Aorta (tissue), 5 donors: ENCODE results near the gene FADS2. TPM values are rescaled to one million over a fixed set of nuclear protein-coding genes. Genes with fewer than 3 reads are reported as not detected.

ENCODE experiments used
- ATAC-seq: fragments of 200-7000 bp; cut with Tn5 transposase; one replicate; pipeline ENCODE4 v1.9.1; 2022; ENCODE audit warnings: moderate library complexity; ENCODE audit not compliant: low FRiP score
- DNase-seq, 2 donors: peaks; one replicate each; pipeline ENCODE4 v3.0.0-alpha.2; 2020
- H3K27ac ChIP-seq, 2 donors: one replicate each; pipeline ENCODE4 v1.5.1; 2013; ENCODE audit warnings: low read length in 2 of 2, mild to moderate bottlenecking in 2 of 2, moderate library complexity in 2 of 2, control low read depth in 1 of 2, inconsistent platforms in 1 of 2, low read depth in 1 of 2
- H3K27me3 ChIP-seq, 2 donors: one replicate each; pipeline ENCODE4 v1.6.1; 2013; ENCODE audit warnings: control low read depth in 1 of 2, low read length in 1 of 2, mild to moderate bottlenecking in 1 of 2, moderate library complexity in 1 of 2; ENCODE audit not compliant: insufficient read depth in 2 of 2, control insufficient read depth in 1 of 2
- H3K36me3 ChIP-seq, 2 donors: one replicate each; pipeline ENCODE4 v1.6.1; 2013; ENCODE audit warnings: control low read depth in 1 of 2, low read length in 1 of 2, mild to moderate bottlenecking in 1 of 2; ENCODE audit not compliant: insufficient read depth in 2 of 2, control insufficient read depth in 1 of 2
- H3K4me1 ChIP-seq, 2 donors: one replicate each; pipeline ENCODE4 v1.6.1; 2013; ENCODE audit warnings: low read length in 2 of 2, control low read depth in 1 of 2, mild to moderate bottlenecking in 1 of 2, moderate library complexity in 1 of 2; ENCODE audit not compliant: insufficient read depth in 2 of 2, control insufficient read depth in 1 of 2
- H3K4me3 ChIP-seq, 2 donors: one replicate each; pipeline ENCODE4 v1.5.1; 2013; ENCODE audit warnings: low read length in 2 of 2, control low read depth in 1 of 2, mild to moderate bottlenecking in 1 of 2
- H3K9me3 ChIP-seq: one replicate; pipeline ENCODE4 v1.6.1; 2013; ENCODE audit warnings: mild to moderate bottlenecking, low read length; ENCODE audit not compliant: control insufficient read depth
- WGBS, 2 donors: extraction: QIAGEN DNeasy Blood & Tissue Kit; methylation state at CpG; one replicate each; pipeline ENCODE4 v1.1.7; 2013; 5-methylcytosine and 5-hydroxymethylcytosine counted together
- intact Hi-C, 2 donors: fragments of 100-400 bp; cut with DNase I; formaldehyde crosslinking; loops; one replicate each; pipeline versions ENCODE4 v1.14.2 to v1.15.0; 2022
- polyA plus RNA-seq, 2 donors: library from polyadenylated mRNA; stranded (reverse); fragments of 200-250 nt; gene quantifications; one replicate each; pipeline ENCODE4 v1.2.3, GENCODE V29; 2013
- total RNA-seq, 2 donors: library from RNA; stranded (reverse); fragmentation: NEBNext Ultra II Directional; extraction: Animal tissue kit (Norgen Biotek cat#: 25700); gene quantifications; one replicate each; pipeline ENCODE4 v1.2.1, GENCODE V29; 2021
- donor health status: healthy with polysubstance abuse.
- donor health status: Bipolar disorder and iron deficiency.
- donor health status: DM: no; HTN: no; CAD: no.
- donor health status: DM: no; HTN: no; CAD: no.
- donor health status: DM: yes; HTN: yes; CAD: no.

The FADS2 gene
- total and polyA plus RNA-seq, 4 donors: 38.2 to 167 (median 80.5) TPM

DNA sequence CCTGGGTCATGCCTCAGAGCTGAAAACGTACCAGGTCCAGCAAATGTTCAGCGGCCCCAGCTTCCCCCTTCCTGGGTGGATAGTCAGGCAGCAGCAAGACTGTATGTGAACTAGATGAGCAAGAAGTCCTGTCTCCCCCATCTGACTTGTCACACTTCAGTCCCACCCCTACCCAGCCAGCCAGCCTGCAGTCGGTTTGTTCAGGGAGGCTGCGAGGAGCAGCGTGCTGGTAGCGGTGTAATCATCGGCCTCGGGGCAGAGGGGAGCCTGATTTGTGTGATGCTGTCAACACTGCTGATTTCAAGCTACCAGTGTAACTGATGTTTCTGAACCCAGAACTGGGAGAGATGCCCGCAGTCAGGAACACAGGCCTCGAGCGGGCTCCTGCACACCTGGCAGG is 45.3 kb upstream of the FADS2 start:
- intact Hi-C loops: no loop called here
- Histone ChIP-seq H3K36me3 (peaks cover 0 to 2% of the 10 kb centered on the region in 2 donors), H3K27ac (no peak overlapping the region), H3K27me3 (no peaks in the 10 kb centered on the region), H3K9me3 (no peaks in the 10 kb centered on the region), H3K4me1 (no peaks in the 10 kb centered on the region), H3K4me3 (no peak overlapping the region)
- 76 to 77% methylated on average over 11 of the region's 11 CpGs for WGBS, 2 donors
- no peak for ATAC-seq
- no peak for DNase-seq

DNA sequence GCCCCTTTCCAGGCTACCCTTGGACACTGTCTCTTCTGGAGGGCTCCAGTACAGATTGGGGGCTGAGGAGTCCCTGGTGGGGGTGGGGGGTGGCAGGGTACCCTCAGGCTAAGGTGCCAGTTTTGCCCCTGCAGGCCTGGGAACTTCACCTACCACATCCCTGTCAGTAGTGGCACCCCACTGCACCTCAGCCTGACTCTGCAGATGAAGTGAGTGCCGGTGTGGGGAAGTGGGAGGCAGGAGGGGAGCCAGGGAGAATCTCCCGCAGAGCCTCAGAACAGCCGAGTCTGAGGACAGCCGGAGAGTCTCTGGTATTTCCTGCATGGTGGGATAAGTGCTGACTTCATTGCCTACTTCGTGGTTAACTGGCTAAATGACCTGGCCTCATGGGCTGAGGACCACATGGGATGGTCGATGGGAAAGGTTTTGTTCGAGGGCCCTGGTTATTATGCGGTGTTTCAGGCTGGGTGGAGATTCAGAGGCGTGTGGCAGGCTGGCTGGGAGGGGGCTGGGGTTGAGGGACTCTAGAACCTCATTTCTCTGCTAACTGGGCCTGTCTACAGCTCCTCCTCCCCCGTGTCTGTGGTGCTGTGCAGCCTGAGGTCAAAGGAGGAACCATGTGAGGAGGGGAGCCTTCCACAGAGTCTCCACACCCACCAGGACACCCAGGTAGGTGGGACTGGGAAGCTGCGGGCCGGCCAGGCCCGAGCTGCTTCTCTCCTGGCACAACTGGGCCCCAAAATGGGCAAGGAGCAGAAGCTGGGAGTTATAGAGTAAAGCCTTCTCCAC is 44.2 kb upstream of the FADS2 start:
- Histone ChIP-seq H3K36me3 (peaks cover 0 to 2% of the 10 kb centered on the region in 2 donors), H3K4me3 (no peak overlapping the region), H3K27ac (no peak overlapping the region), H3K27me3 (no peaks in the 10 kb centered on the region), H3K4me1 (no peaks in the 10 kb centered on the region), H3K9me3 (no peaks in the 10 kb centered on the region)
- no peak for DNase-seq
- WGBS, 2 donors: 49 to 53% methylated on average over 13 of the region's 13 CpGs
- no peak for ATAC-seq
- intact Hi-C loops: no loop called here

GRCh38 chr11:61784506-61784805 is 43.6 kb upstream of the FADS2 start:
- 73 to 75% methylated on average over 7 of the region's 7 CpGs for WGBS, 2 donors
- H3K36me3 ChIP-seq: peaks cover 0 to 3% of the 10 kb centered on the region in 2 donors
- no peaks in the 10 kb centered on the region for H3K9me3 ChIP-seq
- no peaks in the 10 kb centered on the region for H3K27me3 ChIP-seq
- no peak overlapping the region for H3K27ac ChIP-seq
- no peaks in the 10 kb centered on the region for H3K4me1 ChIP-seq
- DNase-seq (no peak), ATAC-seq (no peak)
- no peak overlapping the region for H3K4me3 ChIP-seq
- intact Hi-C loops: no loop called here

GRCh38 chr11:61785837-61786402 is 42.2 kb upstream of the FADS2 start:
- no peak overlapping the region for H3K27ac ChIP-seq
- H3K9me3 ChIP-seq: no peaks in the 10 kb centered on the region
- H3K27me3 ChIP-seq: no peaks in the 10 kb centered on the region
- WGBS, 2 donors: 78 to 80% methylated on average over 11 of the region's 11 CpGs
- no peaks in the 10 kb centered on the region for H3K4me1 ChIP-seq
- intact Hi-C loops: no loop called here
- peaks cover 0 to 5% of the 10 kb centered on the region in 2 donors for H3K36me3 ChIP-seq
- H3K4me3 ChIP-seq: no peak overlapping the region
- ATAC-seq (no peak), DNase-seq (no peak)

GRCh38 chr11:61787928-61788491 is 40.1 kb upstream of the FADS2 start:
- no peaks in the 10 kb centered on the region for H3K27me3 ChIP-seq
- peaks cover 0 to 5% of the 10 kb centered on the region in 2 donors for H3K36me3 ChIP-seq
- DNase-seq (no peak), ATAC-seq (no peak)
- H3K4me1 ChIP-seq: no peaks in the 10 kb centered on the region
- H3K4me3 ChIP-seq: no peak overlapping the region
- WGBS, 2 donors: 33 to 40% methylated on average over 9 of the region's 9 CpGs
- intact Hi-C loops: no loop called here
- no peaks in the 10 kb centered on the region for H3K9me3 ChIP-seq
- H3K27ac ChIP-seq: no peak overlapping the region

DNA sequence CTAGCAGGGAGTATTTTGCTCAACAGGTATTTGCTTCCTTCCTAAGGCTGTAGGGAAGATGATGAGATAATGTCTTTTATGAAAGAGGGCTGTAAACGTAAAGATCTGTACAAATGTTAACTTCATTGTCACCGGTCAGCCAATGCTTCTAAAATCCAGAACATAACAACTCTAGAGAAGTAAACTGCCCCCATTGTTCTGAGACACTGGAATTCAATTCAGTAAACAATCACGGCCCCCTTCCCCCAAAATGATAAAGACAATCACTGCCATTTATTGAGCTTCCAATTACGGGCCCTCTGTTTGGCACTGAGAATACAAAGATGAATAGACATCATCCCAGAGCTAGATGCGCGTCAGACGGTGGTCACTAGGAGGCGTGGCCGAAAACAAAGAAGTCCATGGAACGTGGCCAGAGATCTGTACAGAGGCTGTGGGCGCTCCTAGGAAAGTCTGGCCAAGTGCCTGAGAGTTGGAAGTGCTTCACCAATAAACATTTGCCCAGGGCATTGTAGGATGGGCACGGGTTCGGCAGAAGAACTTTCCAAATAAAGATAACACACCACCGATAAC is 36.3 kb upstream of the FADS2 start:
- no peaks in the 10 kb centered on the region for H3K9me3 ChIP-seq
- H3K4me1 ChIP-seq: no peaks in the 10 kb centered on the region
- peak; percentile 63 for ATAC-seq
- H3K27me3 ChIP-seq: no peaks in the 10 kb centered on the region
- DNase-seq: peak; percentile 75 to 88
- H3K36me3 ChIP-seq: peaks cover 0 to 5% of the 10 kb centered on the region in 2 donors
- H3K27ac ChIP-seq: peak overlapping the region in 1 of 2 donors; percentile 98
- intact Hi-C loops: loop anchor here (10.0 kb wide), 2 partner anchors 153 to 523 kb away; no protein-coding TSS in a partner anchor
- peak overlapping the region; percentile 65 to 82 for H3K4me3 ChIP-seq
- 3 to 5% methylated on average over 14 of the region's 14 CpGs for WGBS, 2 donors

DNA sequence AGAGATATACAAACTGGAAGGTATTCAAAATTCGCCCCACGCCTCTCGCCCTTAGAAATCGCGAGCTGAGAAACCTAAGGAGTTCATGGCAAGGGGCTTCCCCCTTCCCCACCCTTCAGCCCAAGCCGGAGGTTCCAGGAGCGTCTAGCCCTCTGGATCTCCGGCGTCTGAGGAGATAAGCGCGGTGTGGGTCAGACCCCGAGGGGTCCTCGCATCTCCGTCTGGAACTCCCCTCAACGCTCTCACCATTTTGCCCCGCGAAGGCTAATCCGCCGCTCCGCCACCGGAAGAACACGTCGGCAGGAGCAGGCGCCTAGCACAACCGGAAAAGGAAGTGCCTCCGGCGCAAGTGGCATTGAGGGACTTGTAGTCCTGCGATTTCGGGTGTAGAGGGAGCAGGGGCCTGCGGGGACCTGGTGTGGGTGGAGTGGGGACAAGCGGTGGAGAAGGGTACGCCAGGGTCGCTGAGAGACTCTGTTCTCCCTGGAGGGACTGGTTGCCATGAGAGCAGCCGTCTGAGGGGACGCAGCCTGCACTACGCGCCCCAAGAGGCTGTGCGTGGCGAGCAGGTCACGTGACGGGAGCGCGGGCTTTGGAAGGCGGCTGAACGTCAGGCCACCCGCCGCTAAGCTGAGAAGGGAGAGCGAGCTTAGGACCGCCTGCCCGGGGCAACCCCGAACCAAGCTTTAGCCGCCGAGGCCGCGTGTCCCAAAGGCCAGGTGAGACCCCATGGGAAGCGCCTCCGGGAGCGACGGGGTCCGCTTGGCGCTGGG is 35.6 kb upstream of the FADS2 start, which contains the start of the genes FEN1 and TMEM258:
Gene FEN1, plus strand, starts transcription at position 602 of the 773 bp plus-strand sequence. CDS start 2,451 bp downstream, outside the sequence.
Gene TMEM258, minus strand, starts transcription at position 290 of the 773 bp plus-strand sequence. Its CDS starts 41 bp downstream, at position 249.
- no peaks in the 10 kb centered on the region for H3K9me3 ChIP-seq
- H3K36me3 ChIP-seq: peaks cover 0 to 3% of the 10 kb centered on the region in 2 donors
- H3K4me3 ChIP-seq: peak within 1 kb of the TSS; percentile 65 to 82
- H3K27ac ChIP-seq: peak within 1 kb of the TSS in 1 of 2 donors; percentile 98
- no peaks in the 10 kb centered on the region for H3K27me3 ChIP-seq
- peak; percentile 96 for ATAC-seq
- 0% methylated on average over 61 of the region's 61 CpGs for WGBS, 2 donors
- no peaks in the 10 kb centered on the region for H3K4me1 ChIP-seq
- intact Hi-C loops: loop anchor here (10.0 kb wide), 2 partner anchors 152 to 522 kb away; no protein-coding TSS in a partner anchor
- peak; percentile 94 to 96 for DNase-seq
